AG08396 (cell line): ENCODE results near the gene KLHL25.
A peak's percentile ranks its signal among the peaks of the same experiment; 100 is the strongest.
"Not testable (repeated sequence)": the region's sequence is repeated elsewhere in the genome, so short reads cannot be mapped to it uniquely, and the experiment has no call there.

Experiments used
- DNase-seq: peaks from one replicate; pipeline ENCODE4 v3.0.0; 2012; ENCODE audit warnings: low spot score, mixed read lengths

KLHL25 gene

GRCh38 chr15:85794598-85795336, at the start of gene KLHL25:
TSS of gene KLHL25 (minus strand) at chr15:85794925. CDS start at chr15:85769810, 25,115 bp downstream.
- DNase-seq: peak; percentile 99

- no peak for DNase-seq
Observed at GRCh38 chr15:85840802-85841152, 46.1 kb upstream of the KLHL25 start.

- DNase-seq: peak; percentile 89
Observed at GRCh38 chr15:85840079-85840801, 45.5 kb upstream of the KLHL25 start.

- DNase-seq: no peak
Observed at GRCh38 chr15:85839643-85840042, 44.9 kb upstream of the KLHL25 start.

- DNase-seq: no peak
Observed at GRCh38 chr15:85838655-85839054, 43.9 kb upstream of the KLHL25 start.

- DNase-seq: no peak
Observed at GRCh38 chr15:85837881-85838280, 43.2 kb upstream of the KLHL25 start.

- no peak for DNase-seq
Observed at GRCh38 chr15:85837011-85837433, 42.3 kb upstream of the KLHL25 start.

GRCh38 chr15:85834651-85835050, 39.9 kb upstream of the KLHL25 start:
- no peak for DNase-seq

- no peak for DNase-seq
Observed at GRCh38 chr15:85832394-85832793, 37.7 kb upstream of the KLHL25 start.

- DNase-seq: peak; percentile 72
Observed at GRCh38 chr15:85831415-85832113, 36.8 kb upstream of the KLHL25 start.

GRCh38 chr15:85829754-85830153, 35.0 kb upstream of the KLHL25 start:
- not testable (repeated sequence) for DNase-seq

- DNase-seq: no peak
Observed at GRCh38 chr15:85828874-85829273, 34.1 kb upstream of the KLHL25 start.

GRCh38 chr15:85828126-85828525, 33.4 kb upstream of the KLHL25 start:
- DNase-seq: no peak

- DNase-seq: no peak
Observed at GRCh38 chr15:85826756-85827515, 32.2 kb upstream of the KLHL25 start.

GRCh38 chr15:85825719-85826118, 31.0 kb upstream of the KLHL25 start:
- DNase-seq: no peak

- DNase-seq: no peak
Observed at GRCh38 chr15:85825118-85825517, 30.4 kb upstream of the KLHL25 start.

GRCh38 chr15:85821545-85821944, 26.8 kb upstream of the KLHL25 start:
- DNase-seq: no peak

GRCh38 chr15:85819938-85820337, 25.2 kb upstream of the KLHL25 start:
- DNase-seq: no peak

- no peak for DNase-seq
Observed at GRCh38 chr15:85813234-85813633, 18.5 kb upstream of the KLHL25 start.

GRCh38 chr15:85810075-85810474, 15.3 kb upstream of the KLHL25 start:
- DNase-seq: no peak

GRCh38 chr15:85805420-85805819, 10.7 kb upstream of the KLHL25 start:
- no peak for DNase-seq

- no peak for DNase-seq
Observed at GRCh38 chr15:85804481-85805170, 9.9 kb upstream of the KLHL25 start.
